HCT116 (cell line): Measurements from ENCODE around the gene CYB561D1. TPM values are rescaled to one million over a fixed set of nuclear protein-coding genes. Genes with fewer than 3 reads are reported as not detected.

Experiments
- ATAC-seq: fragments of 200-7000 bp; cut with Tn5 transposase; 2 replicates; pipeline ENCODE4 v1.9.1; 2020; ENCODE audit warnings: mild to moderate bottlenecking, moderate library complexity
- BruUV-seq: library from RNA; stranded (reverse); fragments of 400-500 nt; replicated peaks from 2 replicates; lab custom pipeline; 2021; lab: Mats Ljungman, UMichigan
- CTCF ChIA-PET: fragments of 300-600 bp; sonication (Branson Sonifier 250); formaldehyde crosslinking; loops from one replicate; lab custom pipeline; 2021; ENCODE audit warnings: antibody characterized with exemption; lab: Charles Lee
- POLR2A ChIA-PET: fragments of 300-600, 350-600 bp; sonication (Branson Sonifier 250); formaldehyde crosslinking; loops from one replicate; lab custom pipeline; 2021; ENCODE audit warnings: antibody characterized with exemption; lab: Charles Lee
- RAD21 ChIA-PET, 2 experiments: fragments of 300-600 bp; sonication (Branson Sonifier 250); formaldehyde crosslinking; loops; one replicate each; lab custom pipeline; 2023; ENCODE audit warnings: low total read pairs in 2 of 2; ENCODE audit not compliant: uncharacterized antibody in 2 of 2, unreplicated experiment in 2 of 2, low non-redundant PET in 1 of 2; lab: Charles Lee
- DNase-seq: peaks from one replicate; pipeline ENCODE4 v3.0.0-alpha.2; 2010; ENCODE audit warnings: low read depth, low spot score
- H2AFZ ChIP-seq: fragments of 200-600 bp; shearing (Covaris generic), sonication (generic); 2 replicates; pipeline ENCODE4 v1.6.1; 2017; ENCODE audit warnings: low read depth, mixed run types, mixed read lengths, antibody characterized with exemption, low read length; ENCODE audit not compliant: poor library complexity, severe bottlenecking
- H3K27ac ChIP-seq: 2 replicates; pipeline ENCODE4 v1.5.1; 2012; ENCODE audit warnings: low read depth, low read length
- H3K27me3 ChIP-seq: fragments of 200-600 bp; sonication (generic); 2 replicates; pipeline ENCODE4 v1.6.1; 2016; ENCODE audit warnings: mixed run types, low read length, mixed read lengths; ENCODE audit not compliant: insufficient read depth
- H3K36me3 ChIP-seq, 2 experiments: fragments of 200-500 bp in 1 of 2; fragments of 200-600 bp in 1 of 2; sonication (Bioruptor generic) in 1 of 2; sonication (generic) in 1 of 2; 2 replicates each; pipeline versions ENCODE4 v1.5.1 to v1.6.1; 2014 to 2016; ENCODE audit warnings: low read length in 2 of 2, inconsistent platforms in 1 of 2, mixed read lengths in 1 of 2, mixed run types in 1 of 2; ENCODE audit not compliant: insufficient read depth in 2 of 2, control insufficient read depth in 1 of 2
- H3K4me1 ChIP-seq, 2 experiments: fragments of 200-600 bp in 1 of 2; sonication (generic) in 1 of 2; 2 replicates each; pipeline versions ENCODE4 v1.5.1 to v1.6.1; 2012 to 2017; ENCODE audit warnings: low read length in 2 of 2, inconsistent platforms in 1 of 2, mild to moderate bottlenecking in 1 of 2, mixed read lengths in 1 of 2, mixed run types in 1 of 2, moderate library complexity in 1 of 2; ENCODE audit not compliant: insufficient read depth in 2 of 2, control insufficient read depth in 1 of 2
- H3K4me2 ChIP-seq: fragments of 200-600 bp; sonication (generic); 2 replicates; pipeline ENCODE4 v1.6.1; 2017; ENCODE audit warnings: mixed run types, low read length, mixed read lengths
- H3K4me3 ChIP-seq, 2 experiments: fragments of 200-600 bp in 1 of 2; sonication (generic) in 1 of 2; replicated peaks in 1 of 2; 2 replicates each; pipeline ENCODE4 v1.5.1; 2011 to 2016; ENCODE audit warnings: low read length in 2 of 2, control low read depth in 1 of 2, low read depth in 1 of 2, mild to moderate bottlenecking in 1 of 2, mixed read lengths in 1 of 2, mixed run types in 1 of 2
- H3K79me2 ChIP-seq: fragments of 200-600 bp; sonication (generic); 2 replicates; pipeline ENCODE4 v1.6.1; 2017; ENCODE audit warnings: mild to moderate bottlenecking, mixed run types, low read length, moderate library complexity, mixed read lengths; ENCODE audit not compliant: insufficient read depth
- H3K9ac ChIP-seq: fragments of 200-600 bp; sonication (generic); 2 replicates; pipeline ENCODE4 v1.6.1; 2016; ENCODE audit warnings: low read length, mixed read lengths
- H3K9me2 ChIP-seq: fragments of 200-600 bp; sonication (generic), shearing (Covaris generic); 2 replicates; pipeline ENCODE4 v1.6.1; 2017; ENCODE audit warnings: mixed run types, mild to moderate bottlenecking, moderate library complexity; ENCODE audit not compliant: insufficient read depth
- H3K9me3 ChIP-seq, 2 experiments: fragments of 200-500 bp in 1 of 2; fragments of 200-600 bp in 1 of 2; sonication (Bioruptor generic) in 1 of 2; sonication (generic) in 1 of 2; 2 replicates each; pipeline ENCODE4 v1.6.1; 2014 to 2017; ENCODE audit warnings: low read length in 2 of 2, mixed read lengths in 2 of 2, inconsistent platforms in 1 of 2, low read depth in 1 of 2, mild to moderate bottlenecking in 1 of 2, mixed run types in 1 of 2, moderate library complexity in 1 of 2; ENCODE audit not compliant: control insufficient read depth in 1 of 2, insufficient read depth in 1 of 2
- H4K20me1 ChIP-seq: fragments of 200-600 bp; sonication (generic), shearing (Covaris generic); 2 replicates; pipeline ENCODE4 v1.6.1; 2017; ENCODE audit warnings: mixed run types, mild to moderate bottlenecking, moderate library complexity; ENCODE audit not compliant: insufficient read depth
- CBX3 ChIP-seq: IDR thresholded peaks from 2 replicates; pipeline ENCODE4 v1.6.1; 2012; ENCODE audit warnings: low read depth
- ELF1 ChIP-seq: IDR thresholded peaks from 2 replicates; pipeline ENCODE4 v1.6.1; 2012; ENCODE audit warnings: low read depth, borderline replicate concordance
- POLR2AphosphoS5 ChIP-seq: IDR thresholded peaks from 2 replicates; pipeline ENCODE4 v1.6.1; 2011; ENCODE audit warnings: mild to moderate bottlenecking, low read depth, low read length, moderate library complexity
- intact Hi-C: fragments of 100-400 bp; cut with micrococcal nuclease; formaldehyde crosslinking; loops from 2 replicates; pipeline ENCODE4 v1.10.0; 2022
- total RNA-seq: library from RNA; stranded (reverse); gene quantifications from one replicate; pipeline ENCODE4 v1.2.1, GENCODE V29; 2021; ENCODE audit not compliant: unreplicated experiment
- TF ChIP-seq, protein P1 (sequence below): IDR thresholded peaks from 2 replicates; pipeline ENCODE4 v1.6.1; 2012; ENCODE audit warnings: low read depth

The CYB561D1 gene
- total RNA-seq, 1 experiment from 2014 or later: 5.9 TPM

DNA sequence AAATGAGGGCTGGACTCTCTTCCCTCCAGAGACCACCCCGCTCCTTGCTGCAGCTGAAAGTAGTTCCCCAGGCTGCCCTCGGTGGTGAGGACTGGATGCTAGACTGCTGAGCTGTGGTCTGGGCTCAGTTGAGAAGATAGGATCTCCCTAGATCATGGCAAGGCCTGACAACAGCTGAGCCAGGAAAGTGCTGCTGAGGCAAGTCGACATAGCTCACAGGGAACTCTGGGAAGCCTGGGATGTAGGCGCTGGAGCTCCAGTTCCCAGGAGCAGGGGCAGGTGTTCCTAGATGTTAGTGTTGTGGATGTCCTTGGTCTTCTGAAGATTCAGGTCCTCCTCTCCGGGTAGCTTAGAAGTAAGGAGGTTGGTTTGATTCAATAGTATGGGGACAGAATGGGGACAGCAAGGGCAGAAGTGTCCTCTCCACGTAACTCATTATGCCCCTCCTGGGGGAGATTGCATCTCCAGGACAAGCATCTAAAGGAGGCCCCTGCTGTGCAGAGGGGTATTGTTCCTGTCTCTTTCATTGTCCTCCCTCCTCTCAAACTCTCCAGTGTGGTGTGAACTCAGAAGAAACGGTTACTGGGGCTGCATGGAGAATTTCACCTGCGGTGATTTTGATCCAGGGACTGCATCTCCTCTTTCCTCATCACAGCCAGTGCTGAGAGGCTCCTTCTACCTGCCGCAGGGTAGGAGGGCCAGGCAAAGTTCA is 3.7 kb downstream of the CYB561D1 start:
- H3K9me2 ChIP-seq: no peaks in the 10 kb centered on the region
- H3K27ac ChIP-seq: no peak overlapping the region
- H3K4me3 ChIP-seq: no peak overlapping the region
- peaks cover 10 to 18% of the 10 kb centered on the region in 2 experiments; a peak in 2 of 4 replicates for H3K4me1 ChIP-seq
- no TSS peak for BruUV-seq
- no peak overlapping the region for H3K4me2 ChIP-seq
- no peaks in the 10 kb centered on the region for H3K9me3 ChIP-seq
- ChIA-PET CTCF (interaction anchor here (5.0 kb wide), 1 partner anchor 34 kb away, joined by 70 read pairs; no protein-coding TSS in a partner anchor), RAD21 (interaction anchor here in 1 of 2 experiments (1.3 kb wide), 1 partner anchor 35 kb away, joined by 4 read pairs; no protein-coding TSS in a partner anchor)
- no peaks in the 10 kb centered on the region for H3K27me3 ChIP-seq
- no peak for ATAC-seq
- intact Hi-C loops: no loop called here
- H3K9ac ChIP-seq: no peak overlapping the region
- H3K79me2 ChIP-seq: no peaks in the 10 kb centered on the region; the same call in 1 of the 2 replicates
- H2AFZ ChIP-seq: no peak overlapping the region
- TF ChIP-seq POLR2AphosphoS5 (no peak), CBX3 (no peak), ELF1 (no peak)
- TF ChIP-seq, protein P1, sequence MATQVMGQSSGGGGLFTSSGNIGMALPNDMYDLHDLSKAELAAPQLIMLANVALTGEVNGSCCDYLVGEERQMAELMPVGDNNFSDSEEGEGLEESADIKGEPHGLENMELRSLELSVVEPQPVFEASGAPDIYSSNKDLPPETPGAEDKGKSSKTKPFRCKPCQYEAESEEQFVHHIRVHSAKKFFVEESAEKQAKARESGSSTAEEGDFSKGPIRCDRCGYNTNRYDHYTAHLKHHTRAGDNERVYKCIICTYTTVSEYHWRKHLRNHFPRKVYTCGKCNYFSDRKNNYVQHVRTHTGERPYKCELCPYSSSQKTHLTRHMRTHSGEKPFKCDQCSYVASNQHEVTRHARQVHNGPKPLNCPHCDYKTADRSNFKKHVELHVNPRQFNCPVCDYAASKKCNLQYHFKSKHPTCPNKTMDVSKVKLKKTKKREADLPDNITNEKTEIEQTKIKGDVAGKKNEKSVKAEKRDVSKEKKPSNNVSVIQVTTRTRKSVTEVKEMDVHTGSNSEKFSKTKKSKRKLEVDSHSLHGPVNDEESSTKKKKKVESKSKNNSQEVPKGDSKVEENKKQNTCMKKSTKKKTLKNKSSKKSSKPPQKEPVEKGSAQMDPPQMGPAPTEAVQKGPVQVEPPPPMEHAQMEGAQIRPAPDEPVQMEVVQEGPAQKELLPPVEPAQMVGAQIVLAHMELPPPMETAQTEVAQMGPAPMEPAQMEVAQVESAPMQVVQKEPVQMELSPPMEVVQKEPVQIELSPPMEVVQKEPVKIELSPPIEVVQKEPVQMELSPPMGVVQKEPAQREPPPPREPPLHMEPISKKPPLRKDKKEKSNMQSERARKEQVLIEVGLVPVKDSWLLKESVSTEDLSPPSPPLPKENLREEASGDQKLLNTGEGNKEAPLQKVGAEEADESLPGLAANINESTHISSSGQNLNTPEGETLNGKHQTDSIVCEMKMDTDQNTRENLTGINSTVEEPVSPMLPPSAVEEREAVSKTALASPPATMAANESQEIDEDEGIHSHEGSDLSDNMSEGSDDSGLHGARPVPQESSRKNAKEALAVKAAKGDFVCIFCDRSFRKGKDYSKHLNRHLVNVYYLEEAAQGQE: no peak
- TF ChIP-seq, all 23 proteins: peak for 0
- no peaks in the 10 kb centered on the region for H4K20me1 ChIP-seq
- POLR2A ChIA-PET: interaction anchor here (0.6 to 0.7 kb wide), 2 partner anchors 36 to 51 kb away, joined by 3 read pairs; partner anchors contain the start of gene GNAI3
- peaks cover 4 to 5% of the 10 kb centered on the region in 2 experiments; a peak in 1 of 4 replicates for H3K36me3 ChIP-seq
- DNase-seq: no peak
